ENCODE data around the gene PRR14.

Gene PRR14

DNA sequence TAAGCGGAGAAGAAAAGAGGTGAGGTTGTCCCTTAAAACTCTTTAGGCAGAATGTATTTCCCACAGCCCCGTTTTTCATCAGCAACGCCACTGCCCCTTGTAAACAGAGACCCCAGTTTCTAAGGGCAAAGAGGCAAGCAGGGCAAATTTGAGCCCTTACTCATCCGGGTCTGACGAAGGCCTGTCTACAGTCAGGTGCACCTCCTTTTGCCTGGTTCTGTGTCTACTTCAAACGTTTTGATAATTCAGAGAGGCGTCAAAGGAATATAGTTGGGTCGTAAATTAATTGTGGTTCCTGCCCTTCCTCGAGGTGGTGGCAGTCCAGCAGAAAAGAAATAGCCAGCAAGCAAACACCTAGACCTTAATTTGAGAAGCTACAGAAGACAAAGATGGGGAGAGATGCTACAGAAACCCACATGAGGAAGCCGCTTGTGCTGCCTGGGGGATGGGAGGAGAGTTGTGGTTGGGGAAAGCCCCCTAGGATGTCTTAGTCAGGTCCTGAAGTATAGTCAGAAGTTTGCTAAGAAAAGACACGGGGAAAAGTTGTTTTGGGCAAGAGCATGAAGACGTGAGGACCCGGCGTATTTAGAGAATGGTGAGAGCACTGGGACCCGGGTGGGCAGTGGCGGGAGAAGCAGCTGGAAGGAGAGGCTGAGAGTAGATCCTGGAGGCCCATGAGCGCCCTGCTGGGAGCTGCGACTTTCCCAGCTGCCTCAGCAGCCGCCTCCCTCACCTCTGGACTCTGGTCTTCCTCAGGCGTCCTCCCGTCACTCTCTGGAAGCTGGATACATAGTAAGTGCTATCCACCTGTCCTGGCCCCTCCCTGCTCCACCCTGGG, 9.9 kb downstream of the PRR14 start:
- peak; percentile 19 to 21 for ATAC-seq

DNA sequence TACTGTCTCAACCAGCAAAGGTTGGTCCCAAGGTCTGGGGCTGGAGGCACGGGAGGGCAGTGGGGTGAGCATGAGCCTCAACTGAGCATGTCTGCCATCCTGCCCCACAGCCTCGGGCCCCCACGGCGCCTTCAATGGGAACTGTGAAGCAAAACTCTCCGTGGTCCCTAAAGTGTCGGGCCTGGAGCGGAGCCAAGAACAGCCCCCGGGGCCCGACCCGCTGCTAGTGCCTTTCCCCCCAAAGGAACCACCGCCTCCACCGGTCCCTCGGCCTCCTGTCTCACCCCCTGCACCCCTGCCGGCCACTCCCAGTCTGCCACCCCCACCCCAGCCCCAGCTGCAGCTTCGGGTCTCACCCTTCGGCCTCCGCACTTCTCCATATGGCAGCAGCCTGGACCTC, 11.7 kb downstream of the PRR14 start:
- no peak for ATAC-seq

DNA sequence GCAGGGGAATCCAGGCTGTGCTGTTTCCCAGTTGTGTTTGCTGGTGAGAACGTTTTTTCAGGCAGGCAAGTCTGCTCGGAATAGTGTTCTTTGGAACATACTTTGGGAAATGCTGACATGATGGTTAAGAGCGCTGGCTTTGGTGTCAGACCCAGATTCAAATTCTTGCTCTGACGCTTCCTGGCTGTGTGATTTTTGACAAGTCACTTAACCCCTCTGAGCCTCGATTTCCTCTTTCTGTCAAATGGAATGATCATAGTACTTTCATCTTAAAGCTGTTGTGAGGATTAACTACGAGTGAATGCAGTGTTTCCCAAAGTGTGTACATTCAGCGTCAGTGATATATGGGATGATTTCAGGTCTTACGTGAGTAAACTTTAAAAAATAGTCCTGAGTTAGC, 12.3 kb downstream of the PRR14 start:
- no peak for ATAC-seq

DNA sequence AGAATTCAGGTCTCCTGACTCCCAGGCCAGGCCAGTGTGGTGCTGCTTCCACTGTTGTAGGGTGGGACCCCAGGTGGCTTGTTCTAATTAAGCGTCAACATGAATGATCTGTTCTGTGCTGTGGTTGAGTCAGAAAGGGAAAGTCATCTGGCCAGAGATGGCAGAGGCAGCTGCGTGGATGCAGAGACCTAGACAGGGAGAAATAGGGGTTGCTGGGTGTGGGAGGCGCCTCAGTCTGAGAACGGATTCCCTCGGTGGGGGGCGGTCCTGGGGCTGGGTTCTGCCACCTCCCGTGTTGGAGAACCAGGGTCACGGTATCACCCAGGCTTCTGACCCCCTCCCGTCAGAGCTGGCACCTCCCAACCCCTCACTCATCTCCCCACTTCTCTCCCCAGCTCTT, 13.1 kb downstream of the PRR14 start:
- no peak for ATAC-seq

DNA sequence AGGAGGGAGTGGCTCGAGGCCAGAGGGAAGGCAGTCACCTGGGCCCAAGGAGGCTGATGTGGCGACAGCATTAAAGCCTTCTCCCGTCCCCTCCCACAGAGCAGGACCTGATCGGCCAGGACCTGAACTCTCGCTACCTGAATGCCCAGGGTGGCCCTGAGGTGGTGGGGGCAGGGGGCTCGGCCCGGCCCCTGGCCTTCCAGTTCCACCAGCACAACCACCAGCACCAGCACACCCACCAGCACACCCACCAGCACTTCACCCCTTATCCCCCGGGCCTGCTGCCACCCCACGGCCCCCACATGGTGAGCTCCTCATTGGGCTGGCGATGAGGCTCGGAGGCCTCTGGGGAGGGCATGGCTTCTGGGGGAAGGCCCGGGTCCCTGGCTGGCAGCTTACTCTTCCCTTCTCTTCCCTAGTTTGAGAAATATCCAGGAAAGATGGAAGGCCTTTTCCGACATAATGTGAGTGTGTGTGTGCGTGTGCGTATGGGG, 13.9 kb downstream of the PRR14 start:
- no peak for ATAC-seq

DNA sequence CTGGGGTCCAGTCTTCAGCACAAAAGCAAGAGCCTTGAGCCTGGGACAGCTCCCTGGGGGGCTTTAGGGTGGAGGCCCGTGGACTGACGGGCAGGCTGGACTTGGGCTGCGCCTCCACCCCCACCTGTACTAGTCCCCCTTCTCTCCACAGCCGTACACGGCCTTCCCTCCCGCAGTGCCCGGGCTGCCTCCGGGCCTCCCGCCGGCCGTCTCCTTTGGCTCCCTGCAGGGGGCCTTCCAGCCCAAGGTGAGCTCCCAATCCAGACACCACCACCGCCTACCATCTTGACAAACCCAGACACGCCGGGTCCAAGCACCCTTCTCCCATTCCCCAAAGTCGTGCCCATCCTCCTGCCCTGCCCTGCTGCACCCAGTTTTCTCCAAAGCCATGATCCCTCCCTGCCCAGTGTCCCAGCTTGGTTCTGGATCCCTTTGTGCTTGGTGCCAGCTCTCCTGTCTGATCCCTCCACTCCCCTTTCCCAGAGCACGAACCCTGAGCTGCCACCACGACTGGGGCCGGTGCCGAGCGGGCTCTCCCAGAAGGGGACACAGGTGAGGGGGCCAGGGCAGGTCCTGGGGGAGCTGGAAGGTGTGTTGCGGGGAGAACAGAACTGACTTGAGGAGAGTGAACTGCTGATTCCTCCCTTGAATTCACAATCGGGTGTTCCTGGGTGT, 14.5 kb downstream of the PRR14 start:
- no peak for ATAC-seq

DNA sequence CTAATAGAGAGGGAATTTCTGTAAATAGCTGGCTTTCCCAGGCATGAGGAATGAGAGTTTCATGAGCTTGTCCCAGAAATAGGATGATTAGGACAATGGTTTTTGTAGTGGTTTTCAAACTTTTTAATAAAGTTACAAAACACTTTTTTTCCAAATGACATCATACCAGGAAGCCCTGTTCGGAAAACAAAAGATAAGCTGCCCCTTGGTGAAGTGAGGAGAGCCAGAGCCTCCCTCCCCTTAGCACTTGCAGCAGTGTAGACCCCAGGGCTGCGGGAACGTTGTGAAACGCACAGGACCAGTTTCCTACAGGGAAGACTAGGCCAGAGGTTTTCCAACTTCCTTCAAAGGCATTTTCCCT, 15.1 kb downstream of the PRR14 start:
- no peak for ATAC-seq

DNA sequence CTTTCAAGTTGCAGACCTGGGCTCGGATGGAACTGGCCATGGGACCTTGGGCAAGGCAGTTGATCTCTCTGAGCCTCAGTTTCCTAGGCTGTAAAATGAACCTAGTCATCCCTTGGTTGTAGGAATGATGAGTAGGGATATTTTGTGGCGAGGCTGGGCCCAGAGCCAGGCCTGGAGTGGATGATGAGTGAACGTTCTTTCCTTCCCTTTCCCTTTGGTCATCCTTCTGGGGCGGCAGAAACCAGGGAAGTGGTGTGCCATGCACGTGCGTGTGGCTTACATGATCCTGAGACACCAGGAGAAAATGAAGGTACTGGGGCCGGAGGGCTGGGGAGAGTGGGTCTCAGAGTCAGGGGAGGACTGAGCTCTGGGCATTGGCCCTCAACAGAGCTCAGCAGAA, 15.9 kb downstream of the PRR14 start:
- no peak for ATAC-seq

DNA sequence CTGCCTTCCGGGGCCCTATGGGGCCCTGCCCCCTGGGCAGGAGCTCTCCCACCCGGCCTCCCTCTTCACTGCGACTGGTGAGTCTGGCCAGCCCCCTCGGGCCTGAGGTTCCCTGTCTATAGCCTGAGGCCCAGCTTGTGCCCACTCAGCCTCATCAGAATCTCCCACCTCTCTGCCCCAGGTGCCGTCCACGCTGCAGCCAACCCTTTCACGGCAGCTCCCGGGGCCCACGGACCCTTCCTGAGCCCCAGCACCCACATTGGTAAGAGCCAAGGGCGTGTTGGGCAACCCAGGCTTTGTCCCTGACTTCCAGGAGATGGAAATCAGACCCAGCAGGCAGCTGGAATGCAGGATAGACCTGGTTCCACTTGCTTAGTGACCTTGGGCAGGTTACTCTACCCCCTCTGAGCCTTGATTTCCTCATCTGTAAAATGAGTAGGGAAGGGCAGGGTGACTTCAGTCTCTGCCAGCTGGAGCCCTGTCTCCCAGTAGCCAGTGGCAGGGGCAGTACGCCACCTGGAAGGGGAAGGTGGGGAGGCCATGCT, 16.7 kb downstream of the PRR14 start:
- no peak for ATAC-seq

DNA sequence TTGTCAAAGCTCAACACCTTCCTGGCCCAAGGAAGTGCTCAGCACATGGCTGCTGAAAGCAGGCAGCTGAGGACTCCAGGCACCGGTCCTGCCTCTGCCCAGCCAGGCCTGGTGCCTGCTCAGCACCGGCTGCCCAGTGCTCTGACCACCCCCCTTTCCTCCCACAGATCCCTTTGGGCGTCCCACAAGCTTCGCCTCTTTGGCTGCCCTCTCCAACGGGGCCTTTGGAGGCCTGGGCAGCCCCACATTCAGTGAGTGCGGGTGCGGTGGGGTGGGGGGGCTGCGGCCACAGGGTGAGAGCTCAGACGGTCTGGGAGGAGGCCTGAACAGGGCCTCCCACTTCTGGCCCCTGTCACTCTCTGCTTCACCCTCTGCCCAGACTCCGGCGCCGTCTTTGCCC, 17.6 kb downstream of the PRR14 start:
- no peak for ATAC-seq

DNA sequence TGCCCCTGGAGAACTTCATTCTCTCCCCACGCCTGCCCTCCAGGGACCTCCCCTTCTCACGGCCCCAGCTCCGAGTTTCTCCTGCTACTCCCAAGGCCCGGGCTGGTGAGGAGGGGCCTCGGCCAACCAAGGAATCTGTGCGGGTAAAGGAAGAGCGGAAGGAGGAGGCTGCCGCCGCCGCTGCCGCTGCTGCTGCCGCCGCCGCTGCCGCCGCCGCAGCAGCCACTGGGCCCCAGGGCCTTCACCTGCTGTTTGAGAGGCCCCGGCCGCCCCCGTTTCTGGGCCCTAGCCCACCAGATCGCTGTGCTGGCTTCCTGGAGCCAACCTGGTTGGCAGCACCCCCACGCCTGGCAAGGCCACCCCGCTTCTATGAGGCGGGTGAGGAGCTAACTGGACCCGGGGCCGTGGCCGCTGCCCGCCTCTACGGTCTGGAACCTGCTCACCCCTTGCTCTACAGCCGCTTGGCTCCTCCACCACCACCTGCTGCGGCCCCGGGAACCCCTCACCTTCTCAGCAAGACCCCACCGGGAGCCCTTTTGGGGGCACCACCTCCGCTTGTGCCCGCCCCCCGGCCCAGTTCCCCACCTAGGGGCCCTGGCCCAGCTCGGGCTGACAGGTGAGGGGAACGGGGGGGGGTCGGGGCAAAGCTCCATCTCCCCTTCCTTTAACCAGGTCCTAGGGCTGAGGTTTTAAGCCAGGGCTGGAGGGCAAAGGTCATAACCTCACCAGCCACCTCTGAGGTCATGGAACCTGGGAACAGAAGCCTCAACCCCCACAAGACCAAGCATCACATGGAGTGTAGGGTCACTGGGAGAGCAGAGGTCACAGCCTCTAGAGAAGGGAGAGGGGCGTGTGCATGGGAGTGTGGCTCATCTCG, 18.5 kb downstream of the PRR14 start:
- ATAC-seq: peak; percentile 18 to 32

DNA sequence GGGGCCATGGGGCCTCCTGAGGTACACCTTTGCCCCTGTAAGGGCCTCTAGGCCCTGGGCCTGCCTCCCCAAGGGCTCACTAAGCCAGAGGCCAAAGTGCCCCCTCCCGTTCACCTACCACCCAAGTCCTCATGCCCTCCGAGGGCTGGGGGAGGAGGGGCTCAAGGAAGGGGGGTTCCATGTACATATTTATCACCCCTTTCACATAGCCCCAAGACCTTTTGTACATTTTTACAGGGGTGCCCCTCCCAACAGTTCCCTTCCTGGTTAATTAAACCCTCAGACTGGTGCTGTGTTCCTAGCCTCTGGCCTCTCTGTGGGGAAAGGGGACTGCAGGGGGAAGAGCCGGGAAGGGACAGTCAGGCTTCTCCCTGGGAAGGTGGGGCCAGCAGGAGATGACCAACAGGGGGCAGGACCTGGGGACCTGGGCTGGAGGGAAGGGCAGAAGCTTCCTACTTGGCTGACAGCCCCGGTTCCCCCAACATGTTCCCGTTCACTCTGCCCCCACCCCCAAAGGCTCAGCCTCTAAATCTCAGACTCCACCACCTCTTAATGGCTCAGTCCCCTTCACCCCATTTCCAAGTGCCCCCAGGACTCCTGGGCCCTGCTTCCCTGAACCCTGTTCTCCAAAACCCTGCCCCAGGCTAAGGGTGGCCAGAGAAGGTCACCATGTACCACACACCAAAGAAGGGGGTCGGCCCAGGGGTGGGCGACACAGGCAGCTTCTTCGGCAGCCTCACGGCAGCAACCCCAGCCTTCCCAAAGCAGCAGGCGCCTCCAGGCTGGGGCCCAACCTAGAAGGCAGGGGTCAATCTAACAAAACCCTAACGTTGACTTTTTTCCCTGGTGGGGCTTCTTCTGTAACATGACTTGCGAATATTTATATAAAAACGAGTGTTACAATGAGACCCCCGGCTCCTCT, 19.4 kb downstream of the PRR14 start:
- ATAC-seq: peak in 1 of 2 donors; percentile 7

DNA sequence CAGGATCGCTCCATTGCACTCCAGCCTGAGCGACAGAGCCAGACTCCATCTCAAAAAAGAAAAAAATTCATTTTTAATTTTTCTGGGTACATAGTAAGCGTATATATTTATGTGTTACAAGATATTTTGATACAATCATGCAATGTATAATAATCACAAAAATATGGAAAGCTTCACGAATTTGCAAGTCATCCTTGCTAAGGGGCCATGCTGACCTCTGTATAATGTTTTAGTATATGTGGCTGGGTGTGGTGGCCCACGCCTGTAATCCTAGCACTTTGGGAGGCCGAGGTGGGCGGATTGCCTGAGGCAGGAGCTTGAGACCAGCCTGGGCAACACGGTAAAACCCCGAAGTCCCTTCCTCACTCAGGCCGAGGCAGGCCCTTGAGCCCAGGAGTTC, 24.4 kb downstream of the PRR14 start:
- no peak for ATAC-seq

DNA sequence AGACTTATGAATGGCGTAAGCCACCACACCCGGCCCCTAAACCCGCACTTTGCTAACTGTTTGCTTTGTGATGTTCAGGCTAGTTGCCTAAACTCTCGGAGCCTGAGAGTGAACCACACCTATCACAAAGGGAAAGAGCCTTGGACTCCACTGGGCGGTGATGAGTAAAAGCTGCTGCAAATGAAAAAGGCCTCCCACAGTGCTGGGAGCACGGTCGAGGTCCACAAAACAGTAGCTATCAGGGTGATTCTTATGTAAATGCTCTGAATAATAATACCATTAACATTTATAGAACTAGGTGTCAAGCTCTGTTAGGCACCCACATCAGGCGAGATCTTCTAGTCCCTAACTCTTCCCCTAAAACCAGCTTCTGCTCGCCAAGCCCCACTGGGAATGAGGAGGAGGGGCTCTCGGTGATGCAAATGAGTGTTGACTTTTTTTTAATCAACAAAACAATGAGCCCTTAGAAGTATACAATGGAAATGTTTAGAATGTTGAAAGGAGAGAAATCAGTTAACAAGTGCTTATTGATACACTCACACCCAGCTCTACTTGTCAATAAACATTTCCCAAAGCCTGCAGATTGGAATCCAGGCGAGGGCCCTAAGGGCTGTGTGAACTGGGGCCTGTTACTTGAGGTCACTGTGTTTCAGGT, 27.3 kb downstream of the PRR14 start:
- no peak for ATAC-seq

DNA sequence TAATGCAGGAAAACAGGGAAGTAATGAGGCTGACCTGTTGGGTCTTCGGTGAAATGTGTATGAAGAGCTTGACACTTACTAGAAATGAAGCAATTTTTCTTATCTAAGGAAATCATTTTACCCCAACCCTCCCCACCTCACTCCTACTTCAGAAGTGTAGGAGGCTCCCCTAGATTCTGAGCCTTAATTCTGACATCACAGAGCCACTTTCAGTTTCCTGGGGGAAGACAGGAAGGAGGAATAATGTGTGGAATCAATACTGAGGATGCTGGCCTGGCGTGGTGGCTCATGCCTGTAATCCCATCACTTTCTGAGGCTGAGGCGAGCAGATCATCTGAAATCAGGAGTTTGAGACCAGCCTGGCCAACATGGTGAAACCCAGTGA, 27.8 kb downstream of the PRR14 start:
- no peak for ATAC-seq

DNA sequence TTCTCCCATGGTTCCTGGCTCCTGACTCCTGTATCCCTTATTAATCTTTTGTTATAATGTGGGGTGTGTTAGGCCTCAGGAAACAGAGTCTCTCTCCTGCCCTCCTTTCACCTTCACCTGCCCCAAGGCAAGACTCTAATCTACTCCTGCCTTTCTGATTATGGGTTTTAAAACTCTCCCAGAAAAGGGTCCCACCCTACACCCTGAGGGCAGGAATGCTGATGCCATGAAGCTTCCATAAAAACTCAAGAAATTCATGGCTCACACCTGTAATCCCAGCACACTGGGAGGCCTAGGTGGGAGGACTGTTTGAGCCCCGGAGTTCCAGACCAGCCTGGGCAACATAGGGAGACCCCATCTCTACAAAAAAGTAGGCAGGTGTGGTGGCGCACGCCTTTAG, 29.6 kb downstream of the PRR14 start:
- no peak for ATAC-seq

DNA sequence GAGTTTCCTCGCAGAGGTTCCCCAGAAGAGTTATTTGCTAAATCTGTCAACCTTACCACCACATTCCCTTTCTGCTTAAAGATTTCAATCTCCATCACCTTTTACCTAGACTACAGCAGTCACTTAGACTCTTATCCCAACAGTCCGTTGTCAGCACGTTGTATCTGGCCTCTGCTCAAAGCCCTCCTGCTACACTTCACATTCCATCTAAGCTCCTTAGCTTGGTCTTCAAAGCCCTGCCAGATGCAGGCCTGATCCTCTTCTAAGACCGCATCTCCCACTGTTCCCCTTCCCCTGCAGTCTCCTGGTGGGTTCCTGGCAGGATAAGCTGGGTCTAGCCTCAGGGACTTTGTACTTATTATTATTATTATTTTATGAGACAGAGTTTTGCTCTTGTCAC, 37.9 kb downstream of the PRR14 start:
- no peak for ATAC-seq

DNA sequence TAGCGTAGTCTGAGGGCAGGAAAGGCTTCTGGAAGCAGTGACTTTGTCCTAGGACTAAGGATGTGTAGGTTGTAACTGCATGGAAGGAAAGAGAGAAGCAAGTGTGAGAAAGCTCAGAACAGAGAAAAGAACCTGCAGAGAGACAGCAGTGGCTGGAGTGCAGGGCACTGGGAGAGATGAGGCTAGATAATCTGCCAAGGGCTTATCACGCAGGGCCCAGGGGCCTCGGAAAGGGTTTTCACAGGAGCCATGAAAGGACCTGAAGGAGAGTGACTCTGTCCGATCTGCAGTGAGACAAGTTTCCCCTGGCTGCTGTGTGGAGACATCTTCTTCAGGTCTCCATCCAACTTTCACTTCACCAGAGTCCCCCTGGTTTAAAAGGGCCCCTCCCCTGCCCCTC, 41.1 kb downstream of the PRR14 start:
- no peak for ATAC-seq

DNA sequence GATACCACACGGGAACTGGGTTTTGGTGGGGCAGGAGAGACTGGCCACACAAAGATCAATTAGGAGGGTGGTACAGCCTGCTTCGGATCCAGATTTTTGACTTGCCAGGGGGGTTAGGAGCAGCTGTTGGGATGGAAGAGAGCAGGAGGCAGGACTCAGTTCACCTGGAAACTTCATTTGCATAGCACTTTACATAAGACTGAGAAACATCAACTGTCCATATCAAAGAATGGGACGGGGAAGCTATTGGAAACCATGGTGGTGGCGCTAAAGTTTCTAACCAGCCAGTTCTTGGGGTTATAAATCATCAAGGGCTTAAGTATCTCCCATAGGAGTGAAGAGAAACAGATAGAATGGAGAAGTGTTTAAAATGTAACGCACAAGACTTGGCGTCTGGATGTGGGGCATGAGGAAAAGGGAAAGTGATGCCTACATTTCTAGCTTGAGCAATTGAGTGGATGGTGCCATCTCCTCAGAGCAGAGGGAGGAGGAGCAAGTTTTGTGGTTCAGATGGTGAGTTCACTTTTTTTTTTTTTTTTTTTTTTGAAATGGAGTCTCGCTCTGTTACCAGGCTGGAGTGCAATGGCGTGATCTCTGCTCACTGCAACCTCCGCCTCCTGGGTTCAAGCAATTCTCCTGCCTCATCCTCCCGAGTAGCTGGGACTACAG, 41.8 kb downstream of the PRR14 start:
- no peak for ATAC-seq

DNA sequence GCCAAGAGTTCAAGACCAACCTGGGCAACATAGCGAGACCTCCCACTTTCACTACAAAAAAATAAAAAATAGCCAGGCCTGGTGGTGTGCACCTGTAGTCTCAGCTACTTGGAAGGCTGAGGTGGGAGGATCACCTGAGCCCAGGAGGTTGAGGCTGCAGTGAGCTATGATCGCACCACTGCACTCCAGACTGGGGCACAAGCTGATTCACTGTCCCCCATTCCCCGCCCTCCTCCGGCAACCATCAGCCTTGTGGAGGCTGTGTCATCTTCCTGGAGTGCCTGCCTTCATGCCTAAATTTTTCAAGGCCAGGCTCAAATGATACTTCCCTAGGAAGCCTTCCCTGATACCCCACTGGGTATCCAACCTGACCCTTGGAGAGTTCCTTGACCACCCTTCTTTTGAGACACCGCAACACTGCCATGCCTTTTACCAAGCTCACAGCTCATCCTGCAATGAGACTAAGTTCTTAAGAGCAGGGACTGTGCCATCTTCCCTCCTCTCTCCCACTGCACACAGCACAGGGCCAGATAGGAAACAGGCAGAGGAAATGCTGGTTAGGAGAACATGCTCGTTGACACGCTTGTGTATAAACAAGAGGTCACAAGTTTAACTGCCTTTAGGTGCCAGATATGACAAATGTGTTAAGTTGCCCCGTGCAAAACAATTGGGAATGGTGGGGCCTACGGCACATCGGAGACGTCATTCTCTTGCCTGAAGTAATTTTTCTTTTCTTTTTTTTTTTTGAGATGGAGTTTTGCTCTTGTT, 44.4 kb downstream of the PRR14 start:
- ATAC-seq: no peak

Data from activated CD4-positive, CD25-positive, alpha-beta regulatory T cell treated with anti-CD3 and anti-CD28 coated beads, Interleukin-2, amount 50 U/mL, for 24 hours (primary cell).